Right hindlimb (tissue), 1 donor: ENCODE results near the gene TARBP1.
"Not testable (repeated sequence)": the region's sequence is repeated elsewhere in the genome, so short reads cannot be mapped to it uniquely, and the experiment has no call there.

Source experiments
- DNase-seq: peaks from one replicate; pipeline ENCODE4 v3.0.0-alpha.2; 2018

The TARBP1 gene

DNA sequence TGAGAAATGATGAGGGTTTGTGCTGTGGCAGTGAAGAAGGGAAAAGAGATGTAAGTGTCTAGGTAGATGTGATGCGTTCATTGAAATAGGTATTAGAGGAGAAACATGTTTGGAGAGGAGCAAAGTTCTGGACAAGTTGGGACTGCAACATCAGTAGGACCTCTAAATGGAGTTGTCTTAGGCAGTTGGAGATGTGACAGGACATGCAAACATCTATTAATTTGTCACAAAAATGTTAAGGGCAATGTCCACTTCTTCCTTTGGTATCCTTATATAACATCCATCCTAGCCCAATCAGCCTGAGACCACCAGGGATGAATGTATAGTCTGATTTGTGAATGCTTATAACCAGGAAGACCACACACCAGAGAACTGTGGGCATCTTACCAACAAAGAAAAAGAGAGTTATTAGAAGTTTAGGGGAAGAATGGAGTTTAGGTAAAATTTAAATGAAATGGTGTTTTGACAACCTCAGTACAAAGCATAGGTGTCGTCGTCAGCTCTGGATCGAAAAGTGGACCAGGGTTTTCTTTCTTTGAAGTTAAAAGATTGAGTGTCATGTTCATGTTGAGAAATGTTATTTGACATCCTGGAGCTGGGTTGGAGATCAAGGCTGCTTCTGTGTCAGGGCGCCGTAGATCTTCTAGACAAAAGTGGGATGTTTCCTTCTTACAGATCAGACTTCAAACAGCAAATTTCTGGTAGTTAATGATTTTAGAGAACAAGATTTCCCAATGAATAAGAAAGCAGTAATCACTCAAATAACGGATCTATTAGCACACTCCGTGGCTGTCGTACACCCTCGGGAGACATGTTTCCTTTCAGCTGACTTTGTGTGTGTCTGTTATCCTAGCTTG, 97.1 kb downstream of the TARBP1 start:
- no peak for DNase-seq

DNA sequence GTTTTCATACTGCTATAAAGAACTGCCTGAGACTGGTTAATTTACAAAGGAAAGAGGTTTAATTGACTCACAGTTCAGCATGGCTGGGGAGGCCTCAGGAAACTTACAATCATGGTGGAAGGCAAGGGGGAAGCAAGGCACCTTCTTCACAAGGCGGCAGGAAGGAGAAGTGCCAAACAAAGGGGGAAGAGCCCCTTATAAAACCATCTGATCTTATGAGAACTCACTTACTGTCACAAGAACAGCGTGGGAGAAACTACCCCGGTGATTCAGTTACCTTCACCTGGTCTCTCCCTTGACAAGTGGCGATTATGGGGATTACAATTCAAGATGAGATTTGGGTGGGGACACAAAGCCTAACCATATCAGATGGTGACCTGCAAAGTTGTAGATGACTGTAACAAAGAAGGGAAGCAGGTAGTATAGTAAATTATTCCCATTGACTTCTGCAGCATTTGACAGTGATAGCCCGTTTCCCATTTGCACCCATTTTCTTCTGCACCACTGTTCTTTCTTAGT, 99.3 kb downstream of the TARBP1 start:
- DNase-seq, result not testable (repeated sequence)

DNA sequence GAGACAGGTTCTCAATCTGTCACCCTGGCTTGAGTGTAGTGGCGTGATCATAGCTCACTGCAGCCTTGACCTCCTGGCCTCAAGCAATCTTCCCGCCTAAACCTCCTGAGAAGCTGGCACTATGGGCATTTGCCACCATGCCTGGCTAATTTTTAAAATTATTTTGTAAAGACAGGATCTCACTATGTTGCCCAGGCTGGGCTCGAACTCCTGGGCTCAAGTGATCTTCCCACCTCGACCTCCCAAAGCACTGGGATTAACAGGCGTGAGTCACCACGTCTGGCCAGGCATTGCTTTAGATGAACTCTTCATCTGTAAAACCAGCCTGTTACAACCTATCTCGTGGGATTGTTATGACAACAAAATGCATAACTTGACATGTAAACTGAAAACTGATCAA, 103.3 kb downstream of the TARBP1 start:
- no peak for DNase-seq

DNA sequence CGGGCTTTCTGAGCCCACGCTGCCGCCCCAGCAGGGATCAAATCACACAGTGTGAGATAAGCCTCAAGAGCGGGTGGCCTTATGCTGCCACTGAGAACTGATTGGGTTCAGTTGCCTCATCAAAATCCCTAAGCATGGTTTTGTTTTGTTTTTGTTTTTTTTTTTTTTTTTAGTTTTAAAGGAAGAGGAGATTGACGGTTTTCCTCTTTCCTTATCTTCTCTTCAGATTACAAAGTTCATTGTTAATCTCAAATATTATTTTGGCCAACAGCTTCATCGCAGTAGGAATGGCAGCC, 105.1 kb downstream of the TARBP1 start:
- DNase-seq, result no peak

DNA sequence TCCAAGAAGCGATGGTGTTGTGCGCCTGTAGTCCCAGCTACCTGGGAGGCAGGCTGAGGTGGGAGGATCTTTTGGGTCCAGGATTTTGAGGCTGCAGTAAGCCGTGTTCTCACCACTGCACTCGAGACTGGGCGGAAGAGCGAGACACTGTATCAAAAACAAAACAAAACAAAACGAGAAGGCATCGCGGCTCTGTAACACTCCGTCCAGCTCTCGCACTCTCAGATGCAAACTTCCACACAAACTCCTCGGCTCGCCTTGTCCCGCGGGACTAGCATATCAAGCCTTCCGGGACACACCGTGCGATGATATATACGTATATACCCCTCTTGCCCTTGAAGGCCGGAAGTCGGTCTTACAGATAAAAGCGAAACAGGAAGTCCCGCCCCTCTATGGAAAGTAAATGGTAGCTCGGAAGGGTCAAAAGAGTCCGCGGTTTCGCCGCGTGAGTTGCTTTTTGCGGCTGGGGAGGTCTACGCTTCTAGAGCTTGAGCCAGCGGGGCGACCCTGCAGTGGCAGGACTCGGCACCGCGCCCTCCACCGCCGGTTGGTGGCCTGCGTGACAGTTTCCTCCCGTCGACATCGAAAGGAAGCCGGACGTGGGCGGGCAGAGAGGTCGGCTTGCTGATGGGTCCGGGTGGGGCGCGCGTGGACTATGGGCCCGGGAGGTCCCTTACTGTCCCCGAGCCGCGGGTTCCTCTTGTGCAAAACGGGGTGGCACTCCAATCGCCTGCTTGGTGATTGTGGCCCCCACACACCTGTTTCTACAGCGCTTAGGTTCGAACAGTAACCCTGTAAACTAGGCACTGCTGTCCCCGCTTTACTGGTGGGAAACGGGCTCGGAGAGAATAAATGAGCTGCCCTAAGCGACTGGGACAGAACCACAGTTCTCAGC, 105.7 kb downstream of the TARBP1 start, which contains the start of gene COA6:
TSS of gene COA6 (plus strand) at position 393 of the 895 bp plus-strand sequence. CDS start at position 404, 11 bp downstream.
- peak; percentile 93 for DNase-seq

DNA sequence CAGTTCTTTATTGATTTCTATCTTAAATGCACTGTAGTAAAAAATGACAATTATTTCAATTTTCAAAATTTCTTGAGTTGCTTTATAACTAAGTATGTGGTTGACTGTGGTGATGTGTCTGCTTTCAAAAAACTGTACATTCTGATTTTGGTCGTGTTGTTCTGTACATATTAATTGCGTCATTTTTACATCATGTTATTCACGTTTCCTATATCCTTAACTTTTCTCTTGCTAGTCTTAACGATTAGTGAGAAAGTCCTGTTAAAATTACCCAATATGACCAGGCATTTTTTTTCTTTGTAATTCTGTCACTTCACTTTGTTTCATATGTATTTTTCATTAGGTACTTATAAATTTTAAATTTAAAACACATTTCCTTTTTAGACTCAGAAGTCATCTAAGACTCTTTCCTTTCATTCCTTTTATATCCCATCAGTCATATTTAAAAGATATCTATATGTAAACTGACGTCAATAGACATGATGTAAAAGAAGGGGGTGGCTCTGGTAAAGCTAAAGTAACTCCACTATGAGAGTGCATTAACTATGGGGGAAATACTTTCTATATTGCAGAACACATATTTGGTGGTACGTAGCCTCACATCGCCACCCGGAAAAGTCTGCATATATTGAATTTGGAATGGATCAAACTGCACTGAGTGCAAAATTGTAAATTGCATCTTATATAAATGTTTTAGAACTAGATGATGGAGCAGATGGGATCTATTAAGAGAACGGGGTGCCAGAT, 106.8 kb downstream of the TARBP1 start:
- no peak for DNase-seq

DNA sequence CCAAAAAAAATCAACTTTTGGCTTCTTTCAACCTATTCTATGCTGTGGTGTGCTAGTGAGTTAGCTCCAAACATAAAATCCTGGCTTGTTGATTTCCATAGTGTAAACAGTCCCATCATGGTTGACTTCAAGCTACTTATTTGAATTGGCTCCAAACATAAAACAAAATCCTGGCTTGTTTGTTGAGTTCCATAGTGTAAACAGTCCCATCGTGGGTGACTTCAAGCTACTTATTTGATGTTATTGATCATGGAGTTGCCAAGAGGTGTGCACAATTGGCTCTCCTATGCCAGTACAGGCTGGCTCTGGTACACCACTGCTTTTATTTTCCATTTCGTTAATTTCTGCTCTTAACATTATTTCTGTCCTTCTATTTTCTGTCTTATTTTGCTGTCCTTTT, 107.6 kb downstream of the TARBP1 start:
- no peak for DNase-seq

DNA sequence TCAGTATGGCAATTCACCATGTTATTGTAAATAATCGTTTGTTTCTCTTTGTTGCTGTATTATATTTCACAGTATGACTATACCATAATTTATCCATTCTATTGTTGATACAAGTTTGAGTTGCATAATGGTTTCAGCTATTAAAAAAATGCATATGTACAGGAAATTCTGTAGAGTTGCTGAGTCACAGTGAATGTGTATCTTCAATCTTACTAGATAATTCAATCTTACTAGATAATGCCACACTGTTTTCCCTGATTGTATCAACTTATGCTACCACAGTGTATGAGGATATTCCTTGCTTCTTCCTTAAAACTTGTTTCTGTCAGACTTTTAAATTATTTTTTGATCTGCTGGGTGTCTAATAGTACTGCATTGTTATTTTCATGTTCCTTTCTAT, 109.2 kb downstream of the TARBP1 start:
- DNase-seq, result no peak

DNA sequence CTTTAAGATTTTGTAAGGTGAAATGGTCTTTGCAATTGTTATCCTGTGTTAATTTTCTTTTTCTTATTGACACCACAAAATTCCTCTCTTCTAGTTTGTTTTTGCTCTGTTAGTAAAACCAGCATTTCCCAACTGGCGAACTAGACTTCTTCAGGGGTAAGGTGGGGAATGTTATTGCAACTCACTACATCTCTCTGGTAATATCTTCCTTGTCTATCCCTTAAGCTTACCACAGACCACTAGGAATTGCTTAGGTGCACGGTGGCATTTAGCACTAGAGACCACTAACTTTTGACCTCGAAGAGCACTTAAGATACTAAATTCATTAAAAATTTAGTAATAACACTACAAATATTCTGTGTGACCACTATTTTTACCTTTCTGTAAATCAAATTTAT, 109.9 kb downstream of the TARBP1 start:
- DNase-seq, result no peak

DNA sequence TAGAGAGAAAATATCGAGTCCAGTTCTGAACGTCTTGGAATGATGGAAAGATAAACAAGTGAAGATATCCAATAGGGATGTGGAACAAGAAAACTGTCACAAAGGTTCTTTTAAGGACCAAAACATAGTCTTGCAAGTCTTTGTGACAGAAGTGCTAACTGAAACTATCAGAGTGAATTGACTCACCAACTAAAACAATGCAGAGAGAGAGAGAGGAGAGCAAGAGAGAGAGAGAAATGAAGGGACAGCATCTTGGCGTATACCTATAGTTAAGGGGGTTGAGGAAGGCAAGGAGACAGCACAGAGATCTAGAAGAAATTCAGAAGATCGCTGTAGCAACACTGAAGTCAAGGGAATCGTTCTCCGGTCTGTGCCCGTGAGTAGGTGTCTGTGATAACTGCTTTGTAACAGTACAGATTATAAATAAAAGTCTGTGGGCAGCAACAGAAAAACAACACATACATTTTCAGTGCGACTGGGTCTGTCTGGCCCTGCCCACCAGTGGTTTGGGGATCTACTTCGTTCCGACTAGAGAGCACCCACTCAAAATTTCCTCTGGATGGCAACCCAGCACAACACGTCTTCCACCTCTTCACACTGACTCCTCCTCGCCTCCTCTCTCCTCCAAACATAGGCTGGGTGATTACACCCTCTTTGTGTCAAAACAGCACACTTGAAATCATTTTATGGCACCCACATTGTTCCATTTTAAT, 110.5 kb downstream of the TARBP1 start:
- no peak for DNase-seq

DNA sequence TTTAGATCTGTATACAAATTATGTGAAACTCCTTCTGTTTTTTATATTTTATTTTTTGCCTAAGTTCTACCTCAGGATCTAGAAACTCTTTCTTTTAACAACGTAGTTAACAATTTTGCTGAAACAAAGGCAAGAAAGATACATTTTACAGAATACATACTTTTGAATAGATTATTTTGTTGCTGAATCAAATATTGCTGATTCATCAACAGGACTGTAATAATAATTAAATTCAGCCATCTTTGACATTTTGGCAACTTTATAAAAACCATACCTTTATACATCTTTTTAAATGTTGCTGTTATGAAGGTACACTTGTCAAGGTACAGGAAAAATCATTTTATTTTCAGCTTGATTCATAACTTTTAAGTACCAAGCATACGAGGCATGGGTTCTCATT, 116.4 kb downstream of the TARBP1 start:
- no peak for DNase-seq

DNA sequence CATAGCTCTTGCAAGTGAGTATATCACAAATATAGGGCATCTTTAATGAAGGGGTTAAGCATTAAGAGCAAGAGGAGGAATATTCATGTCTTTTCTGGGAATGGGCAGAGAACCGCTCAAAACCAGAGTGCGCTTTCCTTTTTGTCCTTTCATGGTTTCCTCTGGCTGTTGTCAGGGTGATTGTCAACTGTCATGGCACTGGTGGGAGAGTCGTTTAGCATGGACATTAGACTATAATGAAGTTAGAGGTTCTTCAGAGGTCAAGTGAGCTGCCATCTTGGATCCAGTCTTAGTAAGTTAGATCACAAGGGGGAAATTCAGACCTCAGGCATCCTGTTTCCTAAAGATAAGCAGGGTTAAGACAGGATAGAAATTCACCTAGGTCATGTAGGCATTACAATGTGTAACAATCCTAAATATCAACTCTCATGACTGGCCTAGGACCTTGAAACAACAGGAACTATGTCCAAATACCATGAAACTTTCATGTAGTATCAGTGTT, 117.8 kb downstream of the TARBP1 start:
- no peak for DNase-seq

DNA sequence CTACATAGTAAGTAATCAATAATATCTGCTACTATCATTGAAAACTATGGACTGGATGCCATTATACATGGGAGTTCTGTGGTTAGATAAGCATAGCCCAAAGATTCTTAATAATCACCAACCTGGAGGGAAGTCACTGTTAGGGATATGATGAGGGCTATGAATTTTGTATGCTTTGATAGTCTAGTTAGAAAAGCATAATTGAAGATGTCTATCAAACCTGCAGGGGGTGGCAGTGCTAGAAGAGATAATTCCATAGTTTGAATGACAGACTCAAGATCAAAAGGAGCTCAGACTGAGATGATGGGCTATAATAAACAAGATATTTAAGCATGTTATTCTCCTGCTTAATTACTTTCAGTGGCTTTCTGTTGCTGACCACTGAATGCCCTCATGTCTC, 121.1 kb downstream of the TARBP1 start:
- no peak for DNase-seq

DNA sequence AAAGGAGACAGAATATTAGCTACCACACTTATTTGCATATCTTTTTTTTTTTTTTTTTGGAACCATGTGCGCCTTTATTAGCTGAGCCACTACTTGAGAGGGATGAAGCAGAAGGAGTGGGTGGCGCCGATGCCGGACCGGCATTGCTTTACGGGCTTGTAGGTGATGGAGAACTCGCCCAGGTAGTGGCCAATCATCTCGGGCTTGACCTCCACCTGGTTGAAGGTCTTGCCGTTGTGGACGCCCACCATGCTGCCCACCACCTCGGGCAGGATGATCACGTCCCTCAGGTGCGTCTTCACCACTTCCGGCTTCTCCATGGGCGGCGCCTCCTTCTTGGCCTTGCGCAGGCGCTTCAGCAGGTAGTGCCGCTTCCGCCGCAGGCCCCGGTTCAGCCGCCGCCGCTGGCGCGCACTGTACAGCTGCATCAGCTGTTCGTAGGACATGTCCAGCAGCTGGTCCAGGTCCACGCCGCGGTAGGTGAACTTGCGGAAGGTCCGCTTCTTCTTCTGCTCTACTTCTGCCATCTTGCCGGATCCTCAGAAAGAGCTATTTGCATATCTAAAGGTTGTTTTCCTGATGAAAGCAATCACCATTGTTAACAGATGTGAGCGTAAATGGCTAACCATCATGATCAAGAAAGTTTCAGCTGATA, 122.2 kb downstream of the TARBP1 start:
- DNase-seq, result peak; percentile 45

DNA sequence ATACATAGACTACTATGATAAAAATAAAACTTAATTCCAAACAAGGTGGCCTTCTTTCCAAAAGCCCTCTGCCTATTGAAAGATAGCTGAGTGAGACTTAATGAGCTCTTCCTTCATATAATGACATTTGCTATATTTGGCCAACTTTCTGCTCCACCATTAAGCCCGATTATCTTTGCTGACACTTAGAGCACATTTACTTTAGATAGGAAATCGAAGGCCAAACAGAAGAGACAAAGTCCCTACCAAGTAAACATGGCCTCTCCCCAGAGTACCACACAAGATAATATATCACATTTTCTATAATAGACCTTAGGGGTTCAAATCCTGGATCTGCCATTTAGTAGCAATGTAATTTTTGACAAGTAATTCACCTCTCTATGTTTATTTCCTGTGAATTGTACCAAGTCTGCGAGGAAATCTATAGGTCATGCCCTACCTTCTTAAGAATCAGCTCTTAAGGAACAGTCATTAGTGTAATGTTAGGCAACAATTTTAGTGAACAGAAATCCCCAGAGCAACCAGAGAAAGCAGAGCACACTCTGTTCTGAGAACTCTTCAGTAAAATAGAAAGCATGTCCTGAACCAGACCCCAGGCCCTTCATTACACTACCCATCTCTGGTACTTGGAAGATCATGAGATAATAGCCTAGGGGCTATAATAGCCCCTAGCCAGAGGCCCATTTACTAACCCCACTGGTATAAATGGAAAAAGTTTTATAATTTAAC, 123.0 kb downstream of the TARBP1 start:
- DNase-seq, result no peak

DNA sequence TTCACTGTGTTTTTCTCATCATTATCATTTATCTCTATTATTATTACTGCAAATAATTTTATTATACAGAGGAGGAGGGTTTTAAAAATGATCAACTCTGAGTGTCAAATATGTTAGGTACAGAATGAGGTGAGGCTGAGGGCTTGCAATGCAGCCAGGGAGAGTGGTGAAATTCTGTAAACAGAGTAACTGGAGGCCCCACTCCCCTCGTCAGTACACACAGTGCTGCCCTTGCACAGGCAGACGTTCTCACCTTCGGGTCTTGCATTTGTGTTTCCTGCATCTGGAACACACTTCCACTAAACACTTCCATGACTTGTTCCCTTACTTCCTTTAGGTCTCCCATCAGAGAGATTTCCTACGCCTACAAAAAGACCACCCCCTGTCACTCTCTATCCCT, 130.0 kb downstream of the TARBP1 start:
- no peak for DNase-seq

DNA sequence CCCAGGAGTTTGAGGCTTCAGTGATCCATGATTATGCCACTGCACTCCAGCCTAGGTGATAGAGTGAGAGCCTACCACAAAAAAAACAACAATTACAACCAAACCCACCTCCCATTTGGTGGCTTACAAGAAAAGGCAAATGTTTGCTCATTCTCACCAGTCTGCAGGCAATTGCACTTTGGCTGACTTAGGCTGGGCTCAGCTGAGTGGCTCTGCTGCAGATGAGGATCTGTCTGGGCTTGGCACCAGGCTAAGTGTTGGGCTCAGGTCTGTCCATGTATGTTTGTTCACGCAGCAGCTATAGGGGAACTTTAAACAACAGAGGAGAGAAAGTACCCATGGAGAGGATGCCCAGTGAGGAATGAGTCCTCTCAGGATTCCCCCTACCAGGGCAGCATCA, 133.7 kb downstream of the TARBP1 start:
- DNase-seq, result no peak

DNA sequence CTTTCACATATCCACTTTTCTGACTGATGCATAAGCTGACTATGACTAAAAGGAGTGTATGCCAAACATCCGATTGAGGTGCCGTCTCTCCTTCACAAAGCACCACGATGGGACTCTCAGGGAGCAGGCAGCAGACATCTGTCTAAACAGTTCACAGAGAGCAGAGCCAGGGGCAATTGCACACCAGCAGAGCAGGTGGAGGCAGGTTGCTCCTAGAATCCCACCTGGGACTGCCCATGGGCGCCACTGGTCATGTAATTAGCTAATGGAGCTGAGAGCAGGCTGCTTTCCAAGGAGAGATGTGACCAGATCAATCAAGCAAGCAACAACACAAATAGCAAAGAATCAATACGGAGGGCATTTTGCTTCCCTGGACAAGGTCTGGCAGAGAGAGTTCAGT, 136.2 kb downstream of the TARBP1 start:
- DNase-seq, result no peak
